Fibroblast of lung (primary cell): ENCODE results near the gene SCARF1. TPM values are rescaled to one million over a fixed set of nuclear protein-coding genes. Genes with fewer than 3 reads are reported as not detected.

ENCODE experiments used
- DNase-seq, 2 donors: peaks; one replicate each; pipeline versions ENCODE4 v3.0.0 to v3.0.0-alpha.2; 2010; ENCODE audit warnings: low read depth in 2 of 2
- H2AFZ ChIP-seq: 2 replicates; pipeline ENCODE4 v1.5.1; 2012; ENCODE audit warnings: low read length, control low read depth, inconsistent platforms
- H3K27ac ChIP-seq: 2 replicates; pipeline ENCODE4 v1.5.1; 2011; ENCODE audit warnings: low read length, control low read depth; ENCODE audit not compliant: insufficient read depth
- H3K27me3 ChIP-seq: 2 replicates; pipeline ENCODE4 v1.5.1; 2011; ENCODE audit warnings: mild to moderate bottlenecking, low read length; ENCODE audit not compliant: control insufficient read depth, insufficient read depth
- H3K36me3 ChIP-seq: 2 replicates; pipeline ENCODE4 v1.5.1; 2011; ENCODE audit warnings: low read length; ENCODE audit not compliant: control insufficient read depth, insufficient read depth
- H3K4me1 ChIP-seq: 2 replicates; pipeline ENCODE4 v1.5.1; 2011; ENCODE audit warnings: low read length; ENCODE audit not compliant: control insufficient read depth, insufficient read depth; ENCODE audit errors: extremely low read depth
- H3K4me2 ChIP-seq: 2 replicates; pipeline ENCODE4 v1.5.1; 2011; ENCODE audit warnings: low read length, control low read depth; ENCODE audit not compliant: insufficient read depth; ENCODE audit errors: extremely low read depth
- H3K4me3 ChIP-seq, 4 experiments: fragments of 200-600 bp in 1 of 4; sonication (generic) in 1 of 4; replicated peaks in 1 of 4; 2 replicates each; pipeline ENCODE4 v1.5.1; 2011 to 2016; ENCODE audit warnings: low read length in 4 of 4, low read depth in 3 of 4, mild to moderate bottlenecking in 3 of 4, control low read depth in 2 of 4, inconsistent platforms in 1 of 4, mixed read lengths in 1 of 4; ENCODE audit not compliant: insufficient read depth in 1 of 4; ENCODE audit errors: control extremely low read depth in 1 of 4
- H3K79me2 ChIP-seq: 2 replicates; pipeline ENCODE4 v1.5.1; 2012; ENCODE audit warnings: mild to moderate bottlenecking, low read length, inconsistent platforms; ENCODE audit not compliant: control insufficient read depth, insufficient read depth
- H3K9ac ChIP-seq: 2 replicates; pipeline ENCODE4 v1.5.1; 2011; ENCODE audit warnings: mild to moderate bottlenecking, low read length, control low read depth; ENCODE audit not compliant: insufficient read depth
- H3K9me3 ChIP-seq: 2 replicates; pipeline ENCODE4 v1.5.1; 2012; ENCODE audit warnings: low read depth, low read length; ENCODE audit not compliant: control insufficient read depth, insufficient read depth
- H4K20me1 ChIP-seq: 2 replicates; pipeline ENCODE4 v1.5.1; 2011; ENCODE audit warnings: low read length; ENCODE audit not compliant: control insufficient read depth, insufficient read depth; ENCODE audit errors: extremely low read depth
- CTCF ChIP-seq, 2 donors: IDR thresholded peaks in 1 of 2; conservative IDR thresholded peaks in 1 of 2; 1 replicate in 1 of 2; 2 replicates in 1 of 2; pipeline ENCODE4 v1.5.1; 2011 to 2012; ENCODE audit warnings: low read length in 2 of 2, control low read depth in 1 of 2, inconsistent platforms in 1 of 2, low read depth in 1 of 2, mild to moderate bottlenecking in 1 of 2
- EZH2 ChIP-seq: IDR thresholded peaks from 2 replicates; pipeline ENCODE4 v1.5.1; 2012; ENCODE audit warnings: low read length, control low read depth, mild to moderate bottlenecking; ENCODE audit errors: missing control alignments
- polyA plus RNA-seq, 2 donors: library from polyadenylated mRNA; depleted of rRNA in 1 of 2; stranded (reverse) in 1 of 2; unstranded in 1 of 2; fragments of >200 nt; gene quantifications; 2 replicates each; pipeline ENCODE4 v1.2.1, GENCODE V29; 2011 to 2012; ENCODE audit warnings: missing spikeins in 1 of 2
- total RNA-seq: library from RNA; depleted of rRNA; stranded (reverse); fragments of >200 nt; gene quantifications from 2 replicates; pipeline ENCODE4 v1.2.1, GENCODE V29; 2014

The SCARF1 gene
- total and polyA plus RNA-seq, 2 donors (not counting 1 experiment from before 2014, with no cell fraction given), result 0.99 to 2.4 TPM

GRCh38 chr17:1625581-1625980 lies 20.0 kb downstream of the SCARF1 start:
- TF ChIP-seq EZH2 (no peak), CTCF (conservative IDR thresholded peaks at IDR 0.05 in 1 of 2, IDR thresholded peaks at IDR 0.05 in 1 of 2; ENCODE audit: low read depth in 1 of 2, low read length in 2 of 2) (no peak)
- Histone ChIP-seq H3K79me2 (no peaks in the 10 kb centered on the region), H3K9me3 (no peaks in the 10 kb centered on the region), H2AFZ (no peak overlapping the region), H3K36me3 (no peaks in the 10 kb centered on the region), H3K27ac (no peak overlapping the region), H3K4me1 (peaks cover 6% of the 10 kb centered on the region), H3K27me3 (peaks cover 6% of the 10 kb centered on the region), H3K9ac (no peak overlapping the region), H4K20me1 (no peaks in the 10 kb centered on the region), H3K4me2 (no peak overlapping the region), H3K4me3 (no peak overlapping the region)
- no peak for DNase-seq

- Histone ChIP-seq H3K4me1 (peaks cover 6% of the 10 kb centered on the region), H2AFZ (no peak overlapping the region), H3K4me2 (no peak overlapping the region), H3K9ac (no peak overlapping the region), H4K20me1 (no peaks in the 10 kb centered on the region), H3K79me2 (no peaks in the 10 kb centered on the region), H3K27me3 (peaks cover 6% of the 10 kb centered on the region), H3K27ac (no peak overlapping the region), H3K36me3 (no peaks in the 10 kb centered on the region), H3K9me3 (no peaks in the 10 kb centered on the region), H3K4me3 (no peak overlapping the region)
- TF ChIP-seq CTCF (conservative IDR thresholded peaks at IDR 0.05 in 1 of 2, IDR thresholded peaks at IDR 0.05 in 1 of 2; ENCODE audit: low read depth in 1 of 2, low read length in 2 of 2) (no peak), EZH2 (no peak)
- DNase-seq, result no peak
Measured at GRCh38 chr17:1625053-1625452, 20.5 kb downstream of the SCARF1 start.

- Histone ChIP-seq H3K4me1 (peaks cover 4% of the 10 kb centered on the region), H3K9ac (no peak overlapping the region), H3K79me2 (no peaks in the 10 kb centered on the region), H3K9me3 (no peaks in the 10 kb centered on the region), H3K27ac (no peak overlapping the region), H3K27me3 (peaks cover 6% of the 10 kb centered on the region), H2AFZ (no peak overlapping the region), H3K36me3 (no peaks in the 10 kb centered on the region), H4K20me1 (no peaks in the 10 kb centered on the region), H3K4me3 (no peak overlapping the region), H3K4me2 (no peak overlapping the region)
- no peak for TF ChIP-seq CTCF (conservative IDR thresholded peaks at IDR 0.05 in 1 of 2, IDR thresholded peaks at IDR 0.05 in 1 of 2; ENCODE audit: low read depth in 1 of 2, low read length in 2 of 2)
- TF ChIP-seq EZH2, result no peak
- no peak for DNase-seq
Measured at GRCh38 chr17:1624650-1625049, 20.9 kb downstream of the SCARF1 start.
